Astrocyte (in vitro differentiated cells and primary cell): Measurements from ENCODE around the gene XPNPEP3. TPM values are rescaled to one million over a fixed set of nuclear protein-coding genes. Genes with fewer than 3 reads are reported as not detected.

Experiments used
- DNase-seq: peaks from one replicate; pipeline ENCODE4 v3.0.0-alpha.2; 2010; ENCODE audit warnings: low read depth
- FAIRE-seq: peaks from 2 replicates; lab custom pipeline; 2011; peaks lifted over from hg19 to GRCh38; lab: Jason Lieb, UNC
- H2AFZ ChIP-seq: 2 replicates; pipeline ENCODE4 v1.6.0; 2012; ENCODE audit warnings: low read depth, low read length, inconsistent platforms
- H3K27ac ChIP-seq: 2 replicates; pipeline ENCODE4 v1.5.1; 2011; ENCODE audit warnings: low read depth, low read length, inconsistent platforms
- H3K27me3 ChIP-seq: 2 replicates; pipeline ENCODE4 v1.6.0; 2011; ENCODE audit warnings: low read length, inconsistent platforms; ENCODE audit not compliant: insufficient read depth
- H3K36me3 ChIP-seq: 2 replicates; pipeline ENCODE4 v1.5.1; 2011; ENCODE audit warnings: low read length, inconsistent platforms; ENCODE audit not compliant: insufficient read depth
- H3K4me1 ChIP-seq: 2 replicates; pipeline ENCODE4 v1.5.1; 2011; ENCODE audit warnings: low read length, inconsistent platforms; ENCODE audit not compliant: insufficient read depth
- H3K4me2 ChIP-seq: 2 replicates; pipeline ENCODE4 v1.6.0; 2012; ENCODE audit warnings: low read length, inconsistent platforms
- H3K4me3 ChIP-seq: 2 replicates; pipeline ENCODE4 v1.5.1; 2011; ENCODE audit warnings: low read depth, mild to moderate bottlenecking, low read length, inconsistent platforms; ENCODE audit not compliant: insufficient read depth
- H3K79me2 ChIP-seq: 2 replicates; pipeline ENCODE4 v1.6.0; 2012; ENCODE audit warnings: mild to moderate bottlenecking, low read length, inconsistent platforms; ENCODE audit not compliant: insufficient read depth
- H3K9ac ChIP-seq: 2 replicates; pipeline ENCODE4 v1.6.0; 2012; ENCODE audit warnings: mild to moderate bottlenecking, low read length, inconsistent platforms
- H3K9me3 ChIP-seq: 2 replicates; pipeline ENCODE4 v1.5.1; 2012; ENCODE audit warnings: low read depth, mild to moderate bottlenecking, low read length, inconsistent platforms; ENCODE audit not compliant: insufficient read depth
- H4K20me1 ChIP-seq: 2 replicates; pipeline ENCODE4 v1.6.0; 2012; ENCODE audit warnings: low read length, inconsistent platforms; ENCODE audit not compliant: insufficient read depth
- H3K27ac Mint-ChIP-seq: one replicate; pipeline ENCODE4 v1.8.0; 2021; ENCODE audit warnings: mild to moderate bottlenecking, mixed read lengths; ENCODE audit not compliant: unreplicated experiment
- H3K27me3 Mint-ChIP-seq: one replicate; pipeline ENCODE4 v1.8.0; 2021; ENCODE audit warnings: low read depth, mixed read lengths; ENCODE audit not compliant: unreplicated experiment
- H3K36me3 Mint-ChIP-seq: one replicate; pipeline ENCODE4 v1.8.0; 2021; ENCODE audit warnings: low read depth, mixed read lengths; ENCODE audit not compliant: unreplicated experiment
- H3K4me1 Mint-ChIP-seq: one replicate; pipeline ENCODE4 v1.8.0; 2021; ENCODE audit warnings: low read depth, mixed read lengths; ENCODE audit not compliant: unreplicated experiment
- H3K4me3 Mint-ChIP-seq: one replicate; pipeline ENCODE4 v1.8.0; 2021; ENCODE audit warnings: mild to moderate bottlenecking, moderate library complexity, mixed read lengths; ENCODE audit not compliant: unreplicated experiment
- H3K9me3 Mint-ChIP-seq: one replicate; pipeline ENCODE4 v1.8.0; 2021; ENCODE audit warnings: mild to moderate bottlenecking, mixed read lengths; ENCODE audit not compliant: unreplicated experiment
- CTCF ChIP-seq: IDR thresholded peaks from 2 replicates; pipeline ENCODE4 v1.5.1; 2011; ENCODE audit warnings: low read depth, mild to moderate bottlenecking, inconsistent platforms, low read length, moderate library complexity; ENCODE audit not compliant: insufficient read depth
- EZH2 ChIP-seq: IDR thresholded peaks from 2 replicates; pipeline ENCODE4 v1.6.1; 2012; ENCODE audit warnings: mild to moderate bottlenecking, low read length, inconsistent platforms; ENCODE audit not compliant: insufficient read depth
- total RNA-seq: library from RNA; stranded (reverse); gene quantifications from 2 replicates; pipeline ENCODE4 v1.2.1, GENCODE V29; 2021

XPNPEP3 gene
- total RNA-seq, 1 donor from 2014 or later: 21.8 TPM

DNA sequence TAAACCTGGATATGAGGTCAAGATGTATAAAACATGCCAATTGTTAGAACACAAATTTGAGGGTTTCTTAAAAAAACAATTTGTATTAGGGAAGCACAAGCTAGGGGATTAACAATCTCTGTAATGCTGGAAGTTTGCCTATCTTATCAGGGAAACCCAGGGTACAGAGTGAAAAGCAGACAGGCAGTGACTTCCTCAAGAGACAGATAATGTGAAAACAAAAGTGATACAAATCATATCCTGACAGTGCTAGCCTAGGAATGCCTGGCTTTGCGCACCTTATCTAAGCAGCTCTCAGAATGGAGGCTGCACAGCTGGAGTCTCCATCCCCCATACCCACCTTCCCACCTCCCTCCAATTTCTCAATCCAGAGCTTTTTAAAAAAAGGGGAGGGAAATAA is 71.7 kb downstream of the XPNPEP3 start:
- Mint-ChIP-seq H3K27me3 (no peaks in the 10 kb centered on the region), H3K36me3 (peaks cover 9% of the 10 kb centered on the region), H3K27ac (no peak overlapping the region), H3K4me3 (no peak overlapping the region), H3K4me1 (no peaks in the 10 kb centered on the region), H3K9me3 (no peaks in the 10 kb centered on the region)
- Histone ChIP-seq H3K9ac (no peak overlapping the region), H3K4me3 (no peak overlapping the region), H3K4me1 (no peaks in the 10 kb centered on the region), H2AFZ (no peak overlapping the region), H3K79me2 (no peaks in the 10 kb centered on the region), H3K9me3 (no peaks in the 10 kb centered on the region), H3K27ac (no peak overlapping the region), H3K4me2 (no peak overlapping the region), H3K27me3 (no peaks in the 10 kb centered on the region), H4K20me1 (no peaks in the 10 kb centered on the region), H3K36me3 (peaks cover 29% of the 10 kb centered on the region)
- FAIRE-seq (no peak), DNase-seq (no peak)
- TF ChIP-seq CTCF (no peak), EZH2 (no peak)

DNA sequence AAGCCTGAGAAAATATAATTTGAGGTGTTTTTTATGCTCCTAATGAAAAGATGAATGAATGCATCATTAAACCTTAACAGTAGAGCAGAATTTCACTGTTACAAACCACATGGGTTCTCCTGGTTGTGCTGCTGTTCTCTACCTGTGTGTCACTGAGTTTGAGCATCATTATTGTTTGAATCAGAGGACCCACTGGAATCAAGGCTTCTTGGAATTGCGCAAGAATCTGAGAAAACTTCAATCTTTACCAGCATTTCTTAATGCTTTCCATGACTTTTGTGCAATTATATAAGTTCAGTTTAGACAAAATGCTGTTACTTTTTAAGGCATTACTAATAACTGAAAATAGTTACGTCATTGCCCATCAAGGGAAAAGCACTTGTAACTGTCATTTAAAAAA is 75.4 kb downstream of the XPNPEP3 start:
- Mint-ChIP-seq H3K27ac (no peak overlapping the region), H3K9me3 (no peaks in the 10 kb centered on the region), H3K4me1 (no peaks in the 10 kb centered on the region), H3K4me3 (no peak overlapping the region), H3K27me3 (no peaks in the 10 kb centered on the region), H3K36me3 (peaks cover 4% of the 10 kb centered on the region)
- Histone ChIP-seq H3K27ac (no peak overlapping the region), H3K79me2 (no peaks in the 10 kb centered on the region), H3K9ac (no peak overlapping the region), H3K9me3 (no peaks in the 10 kb centered on the region), H3K4me1 (no peaks in the 10 kb centered on the region), H3K27me3 (no peaks in the 10 kb centered on the region), H3K4me3 (no peak overlapping the region), H3K36me3 (peaks cover 5% of the 10 kb centered on the region), H2AFZ (no peak overlapping the region), H4K20me1 (no peaks in the 10 kb centered on the region), H3K4me2 (no peak overlapping the region)
- FAIRE-seq (no peak), DNase-seq (no peak)
- TF ChIP-seq EZH2 (no peak), CTCF (no peak)

DNA sequence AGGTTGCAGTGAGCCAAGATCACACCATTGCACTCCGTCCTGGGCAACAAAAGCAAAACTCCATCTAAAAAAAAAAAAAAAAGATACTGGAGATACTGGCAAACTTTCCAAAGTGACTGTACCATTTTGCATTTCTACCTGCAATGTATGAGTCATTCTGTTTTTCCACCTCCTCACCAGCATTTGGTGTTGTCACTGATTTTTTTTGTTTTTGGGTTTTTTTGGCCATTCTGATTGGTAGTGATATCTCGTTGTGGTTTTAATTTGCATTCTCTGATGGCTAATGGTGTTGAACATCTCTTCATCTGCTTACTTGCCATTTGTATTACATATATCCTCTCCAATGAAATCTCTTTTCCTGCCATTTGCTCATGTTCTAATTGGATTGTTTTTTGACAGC is 82.3 kb downstream of the XPNPEP3 start:
- H4K20me1 ChIP-seq: no peaks in the 10 kb centered on the region
- DNase-seq (no peak), FAIRE-seq (no peak)
- Mint-ChIP-seq H3K27me3 (no peaks in the 10 kb centered on the region), H3K36me3 (peaks cover 3% of the 10 kb centered on the region), H3K4me1 (no peaks in the 10 kb centered on the region), H3K9me3 (no peaks in the 10 kb centered on the region), H3K27ac (no peak overlapping the region), H3K4me3 (no peak overlapping the region)
- H3K9me3 ChIP-seq: no peaks in the 10 kb centered on the region
- H3K27me3 ChIP-seq: no peaks in the 10 kb centered on the region
- no peaks in the 10 kb centered on the region for H3K79me2 ChIP-seq
- no peak overlapping the region for H3K4me2 ChIP-seq
- no peak overlapping the region for H2AFZ ChIP-seq
- H3K4me1 ChIP-seq: no peaks in the 10 kb centered on the region
- H3K27ac ChIP-seq: no peak overlapping the region
- H3K36me3 ChIP-seq: no peaks in the 10 kb centered on the region
- no peak overlapping the region for H3K9ac ChIP-seq
- TF ChIP-seq CTCF (no peak), EZH2 (no peak)
- no peak overlapping the region for H3K4me3 ChIP-seq
